ENCODE data around the gene SP7. TPM values are rescaled to one million over a fixed set of nuclear protein-coding genes. Genes with fewer than 3 reads are reported as not detected.

SP7 gene
- total RNA-seq, 4 donors from 2014 or later, result not detected

DNA sequence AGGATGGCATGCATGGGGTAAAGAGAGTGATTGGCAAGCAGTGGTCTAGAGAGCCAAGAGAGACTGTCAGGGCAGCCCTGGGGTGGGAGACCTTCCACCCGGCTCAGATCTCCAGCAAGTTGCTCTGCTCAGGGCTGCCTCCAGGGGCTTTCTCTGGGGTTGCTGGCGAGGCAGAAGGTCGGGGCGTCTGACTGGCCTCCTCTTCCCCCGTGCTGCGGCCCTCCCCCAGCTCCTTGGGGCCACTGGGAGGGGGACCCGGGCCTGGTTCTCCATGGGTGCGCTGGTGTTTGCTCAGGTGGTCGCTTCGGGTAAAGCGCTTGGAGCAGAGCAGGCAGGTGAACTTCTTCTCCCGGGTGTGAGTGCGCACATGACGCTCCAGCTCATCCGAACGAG is 8.1 kb downstream of the SP7 start:
- no peaks in the 10 kb centered on the region for H3K9me3 ChIP-seq
- H3K36me3 ChIP-seq, result no peaks in the 10 kb centered on the region
- H3K27me3 ChIP-seq, result peaks cover 0 to 29% (median 0%) of the 10 kb centered on the region in 4 donors
- no peak for DNase-seq (ENCODE audit: extremely low spot score)
- no peak overlapping the region for H3K27ac ChIP-seq (replicated peaks in 1 of 4)
- TF ChIP-seq POLR2A (IDR thresholded peaks at IDR 0.05; ENCODE audit: low read depth) (no peak), EP300 (IDR thresholded peaks at IDR 0.05) (no peak), POLR2AphosphoS5 (IDR thresholded peaks at IDR 0.05) (no peak)
- TF ChIP-seq, protein P1, sequence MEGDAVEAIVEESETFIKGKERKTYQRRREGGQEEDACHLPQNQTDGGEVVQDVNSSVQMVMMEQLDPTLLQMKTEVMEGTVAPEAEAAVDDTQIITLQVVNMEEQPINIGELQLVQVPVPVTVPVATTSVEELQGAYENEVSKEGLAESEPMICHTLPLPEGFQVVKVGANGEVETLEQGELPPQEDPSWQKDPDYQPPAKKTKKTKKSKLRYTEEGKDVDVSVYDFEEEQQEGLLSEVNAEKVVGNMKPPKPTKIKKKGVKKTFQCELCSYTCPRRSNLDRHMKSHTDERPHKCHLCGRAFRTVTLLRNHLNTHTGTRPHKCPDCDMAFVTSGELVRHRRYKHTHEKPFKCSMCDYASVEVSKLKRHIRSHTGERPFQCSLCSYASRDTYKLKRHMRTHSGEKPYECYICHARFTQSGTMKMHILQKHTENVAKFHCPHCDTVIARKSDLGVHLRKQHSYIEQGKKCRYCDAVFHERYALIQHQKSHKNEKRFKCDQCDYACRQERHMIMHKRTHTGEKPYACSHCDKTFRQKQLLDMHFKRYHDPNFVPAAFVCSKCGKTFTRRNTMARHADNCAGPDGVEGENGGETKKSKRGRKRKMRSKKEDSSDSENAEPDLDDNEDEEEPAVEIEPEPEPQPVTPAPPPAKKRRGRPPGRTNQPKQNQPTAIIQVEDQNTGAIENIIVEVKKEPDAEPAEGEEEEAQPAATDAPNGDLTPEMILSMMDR (IDR thresholded peaks at IDR 0.05), result no peak
- no peak overlapping the region for H3K4me3 ChIP-seq
- 54% methylated on average over 8 of the region's 16 CpGs for WGBS
- intact Hi-C loops (cut with DNase I), result no loop called here
- peaks cover 18 to 24% (median 23%) of the 10 kb centered on the region in 4 donors for H3K4me1 ChIP-seq

DNA sequence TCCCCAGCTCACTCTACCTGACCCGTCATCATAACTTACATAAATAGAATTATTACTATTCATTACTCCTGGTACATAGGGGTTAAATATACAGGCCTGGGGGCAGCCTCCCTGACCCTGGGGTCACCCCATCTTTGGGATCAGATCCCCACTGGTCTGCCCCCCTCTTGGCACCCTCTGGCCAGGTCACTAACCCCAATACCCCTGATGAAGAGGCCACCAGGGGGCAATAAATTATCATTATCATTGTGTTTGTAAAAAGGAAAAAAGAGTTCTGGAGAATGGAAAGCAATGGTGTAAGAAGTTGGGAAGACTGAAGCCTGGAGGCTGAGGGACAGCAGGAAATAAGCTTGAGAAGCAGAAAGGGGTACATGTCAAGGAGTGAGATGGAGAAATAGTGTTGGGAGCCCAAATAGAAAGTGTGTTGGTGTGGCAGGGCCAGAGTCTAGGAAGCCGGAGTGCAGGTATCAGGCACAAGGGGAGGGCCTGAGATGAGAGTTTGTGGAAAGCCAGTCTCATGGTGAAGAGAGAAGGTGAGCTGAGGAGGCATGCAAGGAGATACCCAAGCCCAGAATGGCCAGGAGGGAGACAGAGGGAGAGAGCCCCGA is 8.6 kb downstream of the SP7 start:
- no peaks in the 10 kb centered on the region for H3K36me3 ChIP-seq
- no peaks in the 10 kb centered on the region for H3K9me3 ChIP-seq
- peaks cover 0 to 24% (median 0%) of the 10 kb centered on the region in 4 donors for H3K27me3 ChIP-seq
- intact Hi-C loops (cut with DNase I), result loop anchor here (2.0 kb wide), 1 partner anchor 17 kb away; no protein-coding TSS in a partner anchor
- WGBS, result 71% methylated on average over 3 of the region's 3 CpGs
- no peak overlapping the region for H3K27ac ChIP-seq (replicated peaks in 1 of 4)
- H3K4me3 ChIP-seq, result no peak overlapping the region
- TF ChIP-seq POLR2A (IDR thresholded peaks at IDR 0.05; ENCODE audit: low read depth) (no peak), EP300 (IDR thresholded peaks at IDR 0.05) (no peak), POLR2AphosphoS5 (IDR thresholded peaks at IDR 0.05) (no peak)
- TF ChIP-seq, protein P1 (IDR thresholded peaks at IDR 0.05), result peak in 2 of 3 experiments; percentile 33 to 43
- no peak for DNase-seq (ENCODE audit: extremely low spot score)
- peaks cover 18 to 24% (median 23%) of the 10 kb centered on the region in 4 donors for H3K4me1 ChIP-seq

DNA sequence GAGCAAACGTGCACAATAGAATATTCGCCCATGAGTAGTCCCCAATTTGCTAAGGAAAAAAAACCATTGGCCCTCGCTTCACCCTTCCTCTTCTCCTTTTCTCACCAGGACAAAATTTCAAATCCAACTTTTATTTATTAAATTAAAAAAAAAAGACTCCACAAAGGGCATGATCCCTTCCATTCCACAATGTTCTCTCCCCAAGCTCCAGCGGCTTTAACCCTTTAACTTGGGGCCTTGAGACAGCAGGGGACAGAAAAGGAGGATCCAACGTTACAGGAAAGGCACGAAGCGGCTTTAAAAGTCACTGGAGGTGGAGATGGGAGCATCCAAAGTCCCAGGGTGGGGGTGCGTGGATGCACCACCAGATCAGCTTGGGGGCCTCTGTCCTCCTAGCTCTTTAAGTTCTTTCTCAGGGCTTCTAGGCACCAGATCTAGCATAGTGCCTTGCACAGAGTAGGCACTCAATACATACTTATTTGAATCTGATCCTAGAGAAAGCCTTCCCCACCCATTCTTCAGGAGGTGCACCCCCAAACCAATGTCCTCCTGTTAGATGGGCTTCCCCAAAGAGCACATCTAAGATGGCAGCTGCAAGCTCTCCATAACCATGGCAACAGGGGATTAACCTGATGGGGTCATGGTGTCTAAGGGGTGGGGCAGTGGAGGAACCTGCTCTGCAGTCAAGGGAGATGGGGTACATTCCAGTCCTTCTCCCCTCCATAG is 9.5 kb downstream of the SP7 start:
- no peaks in the 10 kb centered on the region for H3K9me3 ChIP-seq
- no peak overlapping the region for H3K27ac ChIP-seq (replicated peaks in 1 of 4)
- intact Hi-C loops (cut with DNase I), result loop anchor here (2.0 kb wide), 1 partner anchor 18 kb away; no protein-coding TSS in a partner anchor
- 80% methylated on average over 8 of the region's 8 CpGs for WGBS
- DNase-seq (ENCODE audit: extremely low spot score), result no peak
- H3K36me3 ChIP-seq, result no peaks in the 10 kb centered on the region
- peak overlapping the region in 1 of 4 donors; percentile 74 for H3K4me3 ChIP-seq
- H3K4me1 ChIP-seq, result peaks cover 23 to 32% (median 29%) of the 10 kb centered on the region in 4 donors
- H3K27me3 ChIP-seq, result peaks cover 0 to 15% (median 0%) of the 10 kb centered on the region in 4 donors
- TF ChIP-seq POLR2AphosphoS5 (IDR thresholded peaks at IDR 0.05), result no peak
- TF ChIP-seq EP300 (IDR thresholded peaks at IDR 0.05), result no peak
- TF ChIP-seq, protein P1 (IDR thresholded peaks at IDR 0.05), result no peak
- no peak for TF ChIP-seq POLR2A (IDR thresholded peaks at IDR 0.05; ENCODE audit: low read depth)

DNA sequence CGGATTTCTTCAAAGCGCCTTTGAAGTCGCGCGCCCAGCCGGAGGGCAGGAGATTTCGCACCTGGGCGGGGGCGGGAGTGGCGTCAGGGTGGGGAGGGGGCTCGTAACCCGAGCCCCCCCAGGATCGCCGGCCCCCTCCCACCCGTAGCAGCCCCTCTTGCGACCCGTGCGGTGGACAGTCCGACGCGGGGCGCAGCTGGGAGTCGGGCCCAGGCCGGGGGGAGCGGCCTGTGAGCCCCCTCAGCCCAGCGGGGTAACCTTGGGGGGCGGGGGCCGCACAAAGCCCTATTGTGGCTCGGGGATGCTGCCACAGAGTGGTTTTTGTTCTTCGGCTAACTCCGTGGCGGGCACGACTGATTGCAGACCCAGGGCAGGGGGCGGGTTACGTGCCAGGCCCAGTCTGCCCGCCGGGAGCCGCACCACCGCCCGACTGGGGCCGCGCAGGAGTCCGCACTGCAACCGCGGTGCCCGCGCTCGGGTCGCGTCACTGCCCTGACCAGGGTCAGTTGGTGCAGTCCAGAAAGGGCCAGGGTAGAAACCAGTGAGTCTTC is 10.6 kb downstream of the SP7 start:
- H3K4me1 ChIP-seq, result peaks cover 24 to 37% (median 35%) of the 10 kb centered on the region in 4 donors
- no peaks in the 10 kb centered on the region for H3K9me3 ChIP-seq
- H3K4me3 ChIP-seq, result peak overlapping the region; percentile 74 to 87 (median 74)
- TF ChIP-seq POLR2AphosphoS5 (IDR thresholded peaks at IDR 0.05) (peak; percentile 14 to 57), POLR2A (IDR thresholded peaks at IDR 0.05; ENCODE audit: low read depth) (no peak), EP300 (IDR thresholded peaks at IDR 0.05) (no peak)
- TF ChIP-seq, protein P1 (IDR thresholded peaks at IDR 0.05), result peak in 2 of 3 experiments; percentile 9 to 19
- under 1% methylated on average over 18 of the region's 50 CpGs for WGBS
- no peak for DNase-seq (ENCODE audit: extremely low spot score)
- no peaks in the 10 kb centered on the region for H3K36me3 ChIP-seq
- peak overlapping the region; percentile 90 to 98 (median 94) for H3K27ac ChIP-seq (replicated peaks in 1 of 4)
- intact Hi-C loops (cut with DNase I), result loop anchor here (2.0 kb wide), 1 partner anchor 19 kb away; no protein-coding TSS in a partner anchor
- peaks cover 0 to 10% (median 0%) of the 10 kb centered on the region in 4 donors for H3K27me3 ChIP-seq

Measured in esophagus muscularis mucosa (tissue), 4 donors.